DMS153 (cell line): ENCODE measurements around the gene RPRD1A.
A peak's percentile ranks its signal among the peaks of the same experiment; 100 is the strongest.
"Not testable (repeated sequence)": the region's sequence is repeated elsewhere in the genome, so short reads cannot be mapped to it uniquely, and the experiment has no call there.

Experiments
- DNase-seq: peaks from one replicate; lab custom pipeline; 2025; lab: John Stamatoyannopoulos, UW

The RPRD1A gene

DNA sequence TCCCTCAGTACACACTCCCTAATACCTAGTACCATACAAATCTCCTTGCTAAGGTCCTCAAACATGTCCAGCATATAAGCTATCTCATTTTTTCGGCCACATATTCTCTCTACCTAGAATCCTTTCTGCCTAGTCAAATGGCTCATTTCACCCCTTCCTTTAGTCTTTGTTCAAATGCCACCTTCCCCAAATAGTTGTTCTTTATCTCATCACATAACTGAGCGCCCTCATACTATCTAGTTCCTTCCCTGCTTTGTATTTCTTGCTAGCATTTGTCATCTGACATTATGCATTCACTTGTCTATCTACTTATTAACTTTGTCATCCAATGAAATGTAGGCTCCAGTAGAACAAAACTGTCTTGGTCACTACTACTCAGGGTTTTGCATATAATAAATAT is 35.5 kb downstream of the RPRD1A start:
- no peak for DNase-seq

DNA sequence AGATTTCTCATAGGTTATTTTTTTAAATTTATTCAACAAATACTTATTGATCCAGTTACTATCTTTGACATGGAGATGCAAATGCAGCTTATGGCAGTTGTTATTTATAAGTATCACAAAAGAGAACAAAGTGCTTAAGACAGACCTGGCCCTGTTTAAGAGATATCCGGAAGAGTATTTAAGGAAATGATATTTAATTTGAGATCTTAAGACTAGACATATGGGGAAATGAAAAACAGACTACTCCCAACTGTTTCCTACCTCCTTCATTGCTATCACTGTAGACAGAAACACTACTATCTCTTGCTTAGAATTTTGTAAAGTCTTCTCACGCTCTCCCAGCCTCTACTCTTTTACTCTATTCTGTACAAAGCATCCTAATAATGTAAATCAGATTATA is 36.0 kb downstream of the RPRD1A start:
- DNase-seq, result no peak

DNA sequence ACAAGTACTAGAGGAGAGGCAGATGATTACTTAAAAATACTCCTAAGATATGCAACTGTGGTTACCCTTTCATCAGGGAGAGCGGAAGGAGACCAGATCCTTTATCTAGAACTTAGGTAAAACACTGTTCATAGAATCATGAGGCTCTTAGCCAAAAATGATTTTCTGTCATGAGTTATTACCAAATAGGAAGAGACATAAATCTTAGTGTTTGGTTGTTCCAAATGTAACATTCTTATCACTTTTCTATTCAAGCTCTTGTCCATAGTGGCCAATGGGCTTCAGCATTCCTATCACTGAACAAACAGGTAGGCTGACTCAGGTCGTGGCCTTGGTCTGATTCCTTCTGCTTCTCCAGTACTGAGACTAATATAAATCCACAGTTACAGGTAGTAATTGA is 38.5 kb downstream of the RPRD1A start:
- no peak for DNase-seq

DNA sequence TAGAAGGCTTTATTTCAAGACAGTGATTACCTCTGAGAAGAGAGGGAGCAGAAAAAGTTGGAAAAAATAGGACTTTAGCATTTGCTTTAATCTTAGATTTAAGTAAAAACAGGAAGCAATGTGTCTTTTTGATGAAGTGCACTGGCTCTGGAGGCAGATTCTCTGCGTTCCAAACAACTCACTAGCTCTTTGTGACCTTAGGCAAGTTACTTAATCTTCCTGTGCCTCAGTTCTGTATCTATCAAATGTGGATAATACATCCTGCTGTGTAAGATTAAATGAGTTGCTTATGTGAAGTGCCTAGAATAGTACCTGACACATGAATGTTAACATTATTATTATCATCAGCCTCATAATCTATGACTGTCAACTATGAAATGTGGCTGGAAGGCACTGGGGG is 42.3 kb downstream of the RPRD1A start:
- no peak for DNase-seq

DNA sequence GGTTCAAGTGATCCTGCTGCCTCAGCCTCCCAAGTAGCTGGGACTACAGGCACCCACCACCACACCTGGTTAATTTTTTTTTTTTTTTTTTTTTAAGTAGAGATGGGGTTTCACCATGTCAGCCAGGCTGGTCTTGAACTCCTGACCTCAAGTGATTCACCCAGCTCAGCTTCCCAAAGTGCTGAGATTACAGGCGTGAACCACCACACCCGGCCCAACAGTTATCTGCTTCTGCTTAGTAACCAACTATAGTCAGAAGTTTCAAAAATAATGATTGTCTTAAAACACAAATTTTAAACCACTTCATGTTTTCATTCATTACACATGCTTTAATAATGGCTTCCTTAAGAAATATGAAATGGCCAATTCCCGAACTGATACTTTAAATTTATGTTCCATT is 43.1 kb downstream of the RPRD1A start:
- DNase-seq, result not testable (repeated sequence)

DNA sequence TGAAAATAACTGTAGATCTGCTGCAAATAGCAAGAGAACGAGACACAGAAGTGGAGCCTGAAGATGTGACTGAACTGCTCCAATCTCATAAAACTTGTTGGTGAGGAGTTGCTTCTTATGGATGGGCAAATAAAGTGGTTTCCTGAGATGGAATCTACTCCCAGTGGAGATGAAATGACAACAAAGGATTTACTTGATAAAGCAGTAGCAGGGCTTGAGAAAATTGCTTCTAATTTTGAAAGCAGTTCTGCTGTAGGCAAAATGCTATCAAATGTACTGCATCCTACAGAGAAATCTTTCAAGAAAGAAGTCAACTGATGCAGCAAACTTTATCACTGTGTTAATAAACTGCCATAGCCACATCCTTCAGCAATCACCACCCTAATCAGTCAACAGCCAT is 44.0 kb downstream of the RPRD1A start:
- no peak for DNase-seq

DNA sequence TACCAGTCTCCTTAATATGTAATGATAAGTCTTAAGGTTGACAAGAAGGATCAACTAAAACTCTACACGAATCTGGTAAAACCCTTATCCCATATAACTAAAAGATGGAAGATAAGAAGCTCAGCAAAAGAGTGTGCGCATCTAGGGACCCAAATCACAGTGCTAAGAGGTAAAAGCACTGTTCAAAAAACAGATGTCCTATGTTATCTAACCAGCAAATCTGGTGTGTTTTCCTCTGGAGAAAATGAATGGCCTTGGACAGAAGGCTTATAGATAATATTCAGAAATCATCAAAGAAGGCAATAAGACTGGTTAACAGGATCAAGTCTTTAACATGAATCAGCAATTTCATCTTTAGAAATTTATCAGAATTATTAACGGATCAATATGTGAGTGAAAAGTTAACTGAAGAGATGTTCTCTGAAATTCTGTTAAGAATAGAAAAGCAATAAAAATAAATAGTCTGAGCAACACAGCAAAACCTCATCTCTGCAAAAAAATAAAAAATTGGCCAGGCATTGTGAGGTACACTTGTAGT is 47.1 kb downstream of the RPRD1A start:
- no peak for DNase-seq

DNA sequence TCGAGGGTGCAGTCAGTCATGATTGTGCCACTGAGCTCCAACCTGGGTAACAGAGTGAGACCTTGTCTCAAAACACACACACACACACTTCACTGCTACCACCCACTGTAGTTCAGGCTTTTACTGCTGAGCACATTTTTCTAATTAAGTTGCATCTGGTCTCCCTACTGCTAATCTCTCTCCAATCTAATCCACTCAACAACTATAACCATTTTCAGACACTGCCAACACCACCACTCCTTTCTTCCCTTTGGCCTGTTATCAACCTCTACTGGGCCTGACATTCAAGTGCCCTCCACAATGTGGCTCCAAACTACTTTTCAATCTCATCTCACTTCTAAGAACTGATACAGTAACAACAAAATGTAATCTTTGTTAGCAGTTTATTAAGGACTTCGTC is 50.1 kb downstream of the RPRD1A start:
- no peak for DNase-seq

DNA sequence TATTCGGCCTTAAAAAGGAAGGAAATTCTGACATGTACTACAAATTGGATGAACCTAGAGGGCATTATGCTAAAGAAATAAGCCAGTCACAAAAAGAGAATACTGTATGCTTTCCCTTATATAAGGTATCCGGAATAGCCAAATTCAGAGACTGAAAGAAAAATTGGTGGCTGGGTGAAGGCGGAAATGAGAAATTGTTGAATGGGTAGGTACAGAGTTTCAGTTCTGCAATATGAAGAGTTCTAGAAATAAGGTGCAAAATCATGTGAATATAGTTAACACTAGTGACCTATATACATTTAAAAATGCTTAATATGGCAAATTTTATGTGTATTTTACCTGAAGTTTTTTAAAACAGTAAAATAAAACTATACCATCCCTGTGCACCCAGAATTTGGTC is 51.7 kb downstream of the RPRD1A start:
- no peak for DNase-seq

DNA sequence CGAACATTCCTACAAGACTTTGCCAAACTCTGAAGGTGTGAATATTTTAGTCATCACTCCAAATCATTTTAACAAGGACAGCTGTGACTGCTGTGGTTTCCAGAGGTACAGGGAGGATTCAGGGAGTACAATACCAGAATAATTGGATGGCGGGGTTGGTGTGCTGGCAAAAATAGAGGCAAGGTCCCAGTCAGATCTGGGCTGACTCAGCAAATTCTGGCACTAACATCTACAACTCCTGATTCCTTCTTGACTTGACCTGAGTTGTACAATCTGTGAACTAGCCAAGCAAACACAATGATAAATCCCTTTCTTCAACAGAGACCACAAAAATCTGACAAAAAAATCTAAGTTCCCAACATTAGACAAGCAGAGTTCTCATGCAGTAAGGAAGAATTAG is 54.5 kb downstream of the RPRD1A start:
- no peak for DNase-seq

DNA sequence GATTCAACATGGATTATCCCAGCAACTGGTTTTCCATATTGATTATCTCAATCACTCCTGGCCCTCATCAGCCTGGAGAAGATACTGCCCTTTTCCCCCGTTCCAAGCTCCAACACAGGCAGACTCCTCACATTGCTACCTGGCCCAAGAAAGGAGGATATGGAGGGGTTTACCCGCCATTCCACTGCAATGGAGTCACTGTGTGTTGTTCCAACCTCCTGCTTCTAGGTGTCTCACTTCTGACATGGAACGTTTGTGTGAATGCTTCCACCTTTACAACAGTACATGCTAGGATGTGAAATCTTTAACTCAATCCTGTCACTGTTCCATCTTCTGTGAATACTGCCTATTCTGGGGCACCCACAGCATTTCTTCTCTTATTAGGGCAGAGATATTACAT is 58.1 kb downstream of the RPRD1A start:
- no peak for DNase-seq

DNA sequence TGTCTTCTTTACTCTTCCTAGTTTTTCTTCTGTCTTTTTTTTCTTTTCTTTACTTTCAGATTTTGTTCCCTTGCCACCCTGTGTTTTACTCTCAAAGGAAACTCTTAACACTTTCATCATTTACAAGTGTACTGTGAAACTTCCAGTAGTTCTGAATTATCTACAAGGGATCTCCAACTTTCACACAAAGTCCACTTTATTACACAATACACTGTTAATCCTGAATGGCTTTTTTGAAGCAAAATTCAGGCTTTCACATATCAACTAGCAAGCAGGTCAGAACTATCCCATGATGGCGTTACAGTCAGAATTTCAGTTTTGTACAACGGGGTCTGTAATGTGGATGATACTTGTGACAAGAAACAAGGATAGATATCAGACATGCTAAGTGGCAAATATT is 60.4 kb downstream of the RPRD1A start:
- no peak for DNase-seq

DNA sequence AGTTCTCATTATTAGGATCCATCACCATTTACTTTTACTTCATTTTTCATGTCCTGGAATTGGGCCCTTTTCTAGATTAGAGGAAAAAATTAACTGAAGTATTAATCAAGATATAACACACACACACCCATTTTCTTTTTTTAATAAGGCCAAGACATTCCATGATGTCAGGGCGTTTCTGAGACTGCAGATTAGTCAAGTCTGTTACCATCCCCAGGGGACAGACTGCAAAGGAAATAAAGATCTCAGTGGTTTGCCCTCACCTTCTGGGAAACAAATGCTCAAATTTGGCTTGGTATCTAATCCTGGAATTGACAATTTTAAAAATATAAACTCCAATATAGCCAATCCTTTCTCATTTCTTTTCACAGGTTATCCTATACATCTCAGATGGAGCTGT is 67.4 kb downstream of the RPRD1A start:
- no peak for DNase-seq

DNA sequence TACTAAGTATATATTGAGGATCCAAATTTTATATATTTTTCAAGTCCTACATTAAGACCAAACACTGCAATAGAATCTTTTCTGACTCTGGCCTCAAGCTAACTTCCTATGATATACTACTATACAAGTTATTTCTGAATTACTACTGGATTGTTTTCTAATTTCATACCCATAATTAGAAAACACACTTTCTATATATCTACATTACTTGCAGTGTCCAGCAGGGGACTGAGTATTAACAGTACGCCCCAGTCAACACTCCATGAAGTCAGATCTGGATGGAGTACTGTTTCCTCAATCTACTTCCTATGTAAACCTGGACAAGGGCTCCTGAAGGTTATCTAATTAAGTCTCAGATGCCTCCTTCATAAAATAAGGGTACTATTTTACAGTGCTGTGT is 68.4 kb downstream of the RPRD1A start:
- no peak for DNase-seq

DNA sequence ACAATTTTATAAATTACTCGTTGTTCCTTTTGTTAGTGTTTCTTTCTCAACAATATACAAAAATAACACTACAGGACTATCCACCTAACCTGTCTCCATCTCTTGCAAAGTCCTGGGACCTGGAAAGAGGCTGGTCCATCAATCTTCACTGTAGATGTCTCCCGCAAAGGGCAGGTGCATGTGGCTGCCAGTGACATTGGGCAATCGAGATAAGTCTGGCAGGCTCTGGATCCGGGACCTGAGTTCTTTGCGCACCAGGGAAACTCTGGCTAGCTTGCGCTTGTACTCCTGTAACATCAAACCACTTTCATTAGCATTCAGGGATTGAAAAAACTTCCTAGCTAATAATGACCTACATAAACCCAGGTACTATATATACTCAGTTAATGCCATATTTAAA is 74.3 kb downstream of the RPRD1A start:
- DNase-seq, result no peak

DNA sequence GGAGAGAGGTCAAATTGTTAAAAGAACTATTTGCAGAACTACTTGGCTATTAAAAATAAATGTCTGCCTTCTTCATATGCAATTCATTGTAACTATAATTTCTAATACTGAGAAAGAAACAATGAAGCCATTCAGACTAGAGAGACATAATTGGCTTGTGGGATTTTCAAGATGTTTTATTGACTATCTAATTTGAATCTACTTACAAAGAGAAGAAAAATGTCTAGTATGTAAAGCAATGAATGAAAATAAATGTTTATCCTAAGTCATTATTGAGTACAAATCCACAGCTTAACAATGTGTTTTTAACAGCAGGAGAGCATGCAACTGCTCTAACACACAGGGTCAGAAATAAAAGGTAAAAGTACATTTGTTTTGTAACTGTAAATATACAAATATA is 75.7 kb downstream of the RPRD1A start:
- no peak for DNase-seq

DNA sequence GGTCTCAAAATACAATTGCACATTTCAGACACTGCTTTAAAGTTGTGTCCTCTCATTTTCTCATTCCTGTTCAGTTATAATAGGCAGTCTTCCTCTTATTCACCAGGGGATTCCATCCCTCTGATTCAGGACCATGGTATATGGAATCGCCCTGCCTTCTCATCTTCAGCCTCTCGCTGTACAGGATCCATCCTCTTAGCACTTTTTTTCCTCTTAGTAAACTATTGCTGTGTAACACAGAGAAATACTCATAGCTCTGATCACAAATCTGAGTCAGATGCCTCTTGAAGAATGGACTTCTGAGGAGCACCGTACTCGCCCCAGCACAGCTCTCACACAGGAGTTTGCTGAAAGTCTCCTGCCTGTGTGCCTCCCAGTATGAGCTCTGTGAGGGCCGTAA is 83.5 kb downstream of the RPRD1A start:
- DNase-seq, result no peak

DNA sequence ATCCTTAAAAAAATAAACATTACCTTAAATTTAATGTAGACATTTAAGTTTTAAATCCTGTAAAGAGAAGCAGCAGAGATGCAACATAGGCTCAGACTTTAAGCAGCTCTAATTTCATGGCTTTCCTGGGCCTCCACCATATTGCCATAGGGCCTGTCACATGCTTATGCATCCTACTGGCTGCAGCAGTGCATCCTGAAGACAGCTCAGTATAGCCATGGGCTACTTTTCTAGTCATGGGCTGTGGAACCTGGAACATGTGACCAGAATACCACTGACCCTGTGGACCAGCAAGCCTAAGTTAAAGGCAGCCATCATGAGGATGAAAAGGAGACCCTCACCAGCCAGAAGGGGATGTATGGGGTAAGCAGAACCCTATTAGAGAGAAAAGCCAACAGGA is 84.2 kb downstream of the RPRD1A start:
- DNase-seq, result no peak

DNA sequence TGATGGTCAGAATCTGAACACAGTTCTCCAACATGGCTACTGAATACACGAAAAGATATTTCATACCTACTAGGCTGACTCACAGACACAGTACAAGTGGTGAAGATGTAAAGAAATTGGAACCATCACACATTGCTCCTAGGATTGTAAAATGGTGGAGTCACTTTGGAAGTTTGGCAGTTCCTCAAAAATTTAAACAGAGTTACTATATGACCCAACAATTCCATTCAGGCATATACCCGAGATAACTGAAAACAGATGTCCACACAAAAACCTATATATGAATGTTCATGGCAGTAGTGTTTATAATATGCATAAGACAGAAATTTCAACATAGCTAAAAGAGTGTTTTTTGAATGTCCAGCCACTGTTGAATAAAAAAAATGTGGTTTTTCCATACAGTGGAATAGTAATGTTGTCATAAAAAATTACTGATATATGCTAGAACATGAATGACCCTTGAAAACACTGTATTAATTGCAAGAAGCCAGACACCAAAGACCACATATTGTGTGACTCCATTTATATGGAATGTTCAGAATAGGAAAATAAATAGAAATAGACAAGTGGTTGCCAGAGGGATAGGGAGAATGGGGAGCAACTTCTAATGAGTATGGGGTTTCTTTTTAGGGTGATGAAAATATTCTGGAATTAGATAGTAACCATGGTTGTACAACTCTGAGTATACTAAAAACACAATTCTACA is 84.8 kb downstream of the RPRD1A start:
- DNase-seq, result no peak

DNA sequence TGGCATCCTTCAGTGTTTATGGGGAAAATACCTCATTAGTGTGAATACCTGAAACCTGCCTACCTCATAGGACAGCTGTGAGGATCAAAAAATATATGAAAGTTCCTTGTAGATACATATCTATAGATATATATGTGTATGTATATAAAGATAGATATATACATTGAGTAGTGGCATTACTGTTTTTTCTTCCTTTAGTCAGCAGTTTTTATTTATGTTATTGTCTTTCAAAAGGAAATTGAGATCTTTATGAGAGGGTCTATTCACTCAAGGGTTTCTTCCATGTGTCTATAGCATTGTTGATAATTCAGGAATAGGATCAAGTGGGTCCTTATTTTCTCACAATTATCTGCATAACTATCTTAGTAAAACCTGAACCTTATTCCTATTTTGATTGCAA is 88.2 kb downstream of the RPRD1A start:
- no peak for DNase-seq

DNA sequence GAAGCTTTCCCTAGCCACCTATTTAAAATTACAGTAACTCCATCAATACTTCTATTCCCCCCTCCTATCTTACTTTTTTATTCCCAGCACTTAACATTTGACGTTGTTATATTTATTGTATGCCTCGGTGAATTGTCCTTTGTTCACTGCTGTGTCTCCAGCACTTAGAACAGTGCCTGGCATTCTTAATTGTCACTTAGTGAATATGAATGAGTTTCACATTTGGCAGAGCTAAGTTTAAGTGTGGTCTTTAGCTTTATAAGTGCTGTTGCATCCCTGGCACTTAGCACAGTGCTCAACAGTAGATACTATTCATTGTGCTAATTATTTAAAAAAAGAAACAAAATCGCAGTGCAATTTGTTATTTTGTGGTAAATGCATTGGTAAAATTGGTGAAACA is 93.2 kb downstream of the RPRD1A start:
- DNase-seq, result no peak

DNA sequence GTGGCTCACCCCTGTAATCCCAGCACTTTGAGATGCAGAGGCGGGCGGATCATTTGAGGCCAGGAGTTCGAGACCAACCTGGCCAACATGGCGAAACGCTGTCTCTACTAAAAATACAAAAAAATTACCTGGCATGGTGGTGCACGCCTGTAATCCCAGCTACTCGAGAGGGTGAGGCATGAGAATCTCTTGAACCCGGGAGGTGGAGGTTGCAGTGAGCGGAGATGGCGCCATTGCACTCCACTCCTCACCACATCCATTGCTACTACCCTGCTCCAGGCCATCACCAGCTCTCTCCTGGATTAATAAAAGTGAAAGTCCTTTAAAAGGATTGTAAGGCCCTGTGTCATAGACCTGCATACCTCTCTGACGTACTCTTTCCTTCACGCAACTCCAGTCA is 93.7 kb downstream of the RPRD1A start:
- DNase-seq, result no peak

DNA sequence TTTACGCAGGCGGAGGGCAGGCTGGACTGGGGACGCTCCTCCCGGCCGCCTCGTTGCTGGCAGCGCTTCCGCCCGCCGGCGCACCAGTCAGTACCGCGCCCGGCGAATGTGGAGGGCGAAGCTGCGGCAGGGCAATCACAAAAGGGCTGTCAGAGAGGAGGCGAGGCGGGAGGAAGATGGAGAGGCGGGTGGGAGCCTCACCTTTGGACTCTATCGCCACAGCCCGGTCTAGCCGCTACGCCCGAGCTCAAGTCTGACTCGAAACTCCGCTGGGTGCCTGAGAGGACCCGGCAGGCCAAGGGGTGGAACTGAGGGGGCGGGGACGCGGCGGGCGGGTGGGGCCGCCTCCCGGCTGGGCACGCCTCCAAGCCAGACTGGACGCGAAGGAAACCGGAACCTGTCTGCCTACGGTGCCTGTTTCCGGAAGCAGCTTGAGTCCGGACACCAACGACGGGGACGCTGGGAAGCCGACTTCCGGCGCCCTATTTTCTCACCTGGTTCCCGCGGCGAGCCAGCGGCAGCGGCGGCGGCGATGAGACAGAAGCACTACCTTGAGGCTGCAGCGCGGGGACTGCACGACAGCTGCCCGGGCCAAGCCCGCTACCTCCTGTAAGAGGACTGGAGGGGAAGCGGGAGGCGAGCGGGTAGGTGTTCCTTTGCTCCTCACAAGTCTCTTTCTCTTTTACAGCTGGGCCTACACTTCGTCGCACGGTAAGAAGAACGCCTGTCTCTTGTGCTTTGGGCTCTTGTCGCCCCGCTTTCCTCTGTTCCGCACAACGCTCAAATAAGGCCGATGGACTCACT is 95.0 kb downstream of the RPRD1A start, which contains the start of gene RMP24:
Gene RMP24 (plus strand): TSS at position 483 of the 804 bp plus-strand sequence.
- DNase-seq, result peak; percentile 91
